ENCODE data around the gene EIF2B5.
"Not testable (repeated sequence)": the region's sequence is repeated elsewhere in the genome, so short reads cannot be mapped to it uniquely, and the experiment has no call there.

The EIF2B5 gene

GRCh38 chr3:184145751-184146270 is 10.7 kb downstream of the EIF2B5 start:
- DNase-seq (ENCODE audit: low spot score) = no peak

- no peak for DNase-seq (ENCODE audit: low spot score)
Measured at GRCh38 chr3:184148076-184148475, 12.9 kb downstream of the EIF2B5 start.

- DNase-seq (ENCODE audit: low spot score) = no peak
Measured at GRCh38 chr3:184149123-184149522, 14.0 kb downstream of the EIF2B5 start.

- DNase-seq (ENCODE audit: low spot score) = not testable (repeated sequence)
Measured at GRCh38 chr3:184149770-184150169, 14.6 kb downstream of the EIF2B5 start.

DNA sequence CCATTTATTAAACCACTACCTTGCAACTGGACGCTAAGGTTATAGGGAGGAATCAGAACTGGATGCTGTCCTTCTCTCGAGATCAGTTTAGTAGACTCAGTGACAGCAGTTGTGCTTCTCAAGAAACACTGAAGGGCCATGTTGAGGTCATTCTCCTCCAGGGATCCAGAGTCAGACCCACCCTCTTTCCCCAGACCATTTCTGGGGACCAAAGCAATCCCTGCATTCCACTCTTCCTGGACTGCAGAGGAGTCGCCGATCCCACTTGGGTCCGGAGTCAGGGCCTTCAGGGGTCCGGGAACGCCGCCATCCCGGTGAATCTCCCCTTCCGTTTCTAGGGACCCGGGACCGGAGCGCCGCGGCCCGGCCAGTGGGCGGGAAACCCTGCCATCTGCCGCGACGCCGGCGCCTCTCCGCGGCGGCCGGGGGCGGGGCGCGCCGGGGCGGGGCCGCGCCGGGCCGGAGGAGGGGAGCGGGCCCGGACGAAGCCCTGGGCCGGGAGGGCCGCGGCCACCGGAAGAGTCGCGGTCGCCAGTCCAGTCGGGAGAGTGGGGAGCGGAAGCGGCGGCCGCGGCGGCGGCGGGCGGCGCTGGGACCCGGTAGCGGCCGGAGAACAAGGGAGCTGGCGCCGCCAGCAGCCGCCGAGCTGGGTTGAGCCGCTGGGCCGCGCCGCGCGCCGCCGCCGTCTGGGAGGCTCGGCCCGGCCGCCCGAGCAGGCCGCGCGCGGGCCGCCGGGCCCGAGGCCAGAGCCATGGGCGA is 19.9 kb downstream of the EIF2B5 start, which contains the start of gene DVL3:
Gene DVL3, plus strand, starts transcription at position 493 of the 759 bp plus-strand sequence. Its CDS starts 259 bp downstream, at position 752.
- DNase-seq (ENCODE audit: low spot score) = peak; percentile 92

DNA sequence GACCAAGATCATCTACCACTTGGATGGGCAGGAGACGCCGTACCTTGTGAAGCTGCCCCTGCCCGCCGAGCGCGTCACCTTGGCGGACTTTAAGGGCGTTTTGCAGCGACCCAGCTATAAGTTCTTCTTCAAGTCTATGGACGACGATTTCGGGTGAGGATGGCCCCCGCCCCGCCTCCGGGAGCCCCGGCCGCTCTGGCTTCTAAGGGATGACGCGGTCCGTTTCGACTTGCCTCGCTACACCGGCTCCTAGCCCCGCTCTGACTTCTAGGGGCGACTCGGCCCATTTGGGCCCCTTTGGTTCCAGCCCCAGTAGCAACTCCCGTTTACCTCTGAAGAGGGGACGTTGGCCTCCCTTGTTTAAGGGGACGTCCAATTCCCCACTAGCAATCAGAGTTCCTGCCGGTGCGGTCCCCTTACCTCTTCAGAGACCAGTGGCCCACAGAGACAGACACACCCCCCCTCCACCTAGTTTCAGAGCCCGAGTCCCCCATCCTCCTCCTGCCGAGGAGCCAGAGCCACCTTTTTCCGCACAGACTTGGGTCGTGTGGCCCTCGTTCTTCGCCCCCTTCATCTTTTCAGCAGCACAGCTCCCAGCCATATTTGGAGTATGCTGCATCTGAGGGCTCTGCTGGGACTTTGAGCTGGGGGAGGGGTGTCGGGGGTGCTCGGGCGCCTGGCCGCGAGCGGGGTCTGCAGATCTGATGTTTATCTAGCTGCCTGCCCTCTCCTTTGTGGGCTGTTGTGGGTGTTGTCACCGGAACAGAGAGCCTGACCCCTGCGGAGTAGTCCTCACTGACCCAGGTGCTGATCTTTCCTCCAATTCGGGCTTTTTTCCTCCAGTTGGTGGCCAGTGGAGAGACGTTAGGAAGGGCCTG is 20.7 kb downstream of the EIF2B5 start:
- peak; percentile 61 for DNase-seq (ENCODE audit: low spot score)

DNA sequence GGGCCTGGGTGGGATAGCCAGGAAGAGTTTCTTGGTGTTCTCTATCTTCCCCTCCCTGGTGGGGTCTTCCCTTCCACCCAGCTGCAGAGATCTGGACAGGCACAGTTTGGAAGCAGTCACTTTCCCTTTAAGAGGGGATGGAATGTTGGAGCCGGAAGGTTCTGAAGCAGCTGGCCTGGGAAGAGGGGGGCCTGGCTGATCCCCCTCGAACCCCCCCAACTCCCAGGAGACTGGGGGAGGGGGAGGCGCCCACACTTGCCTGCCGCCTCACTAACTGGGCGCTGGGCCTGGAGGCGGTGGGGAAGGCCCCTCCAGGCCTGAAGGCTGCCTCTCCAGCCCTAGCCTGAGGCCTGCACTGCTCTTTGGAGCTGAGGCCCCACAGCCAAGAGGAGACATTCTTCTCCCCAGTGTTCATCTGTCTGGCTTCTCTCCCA is 21.4 kb downstream of the EIF2B5 start:
- DNase-seq (ENCODE audit: low spot score) = peak; percentile 92

- DNase-seq (ENCODE audit: low spot score) = no peak
Measured at GRCh38 chr3:184157206-184157605, 22.0 kb downstream of the EIF2B5 start.

- DNase-seq (ENCODE audit: low spot score) = no peak
Measured at GRCh38 chr3:184158404-184158803, 23.2 kb downstream of the EIF2B5 start.

GRCh38 chr3:184160456-184160855 is 25.3 kb downstream of the EIF2B5 start:
- DNase-seq (ENCODE audit: low spot score) = no peak

GRCh38 chr3:184162571-184163070 is 27.5 kb downstream of the EIF2B5 start:
- not testable (repeated sequence) for DNase-seq (ENCODE audit: low spot score)

- no peak for DNase-seq (ENCODE audit: low spot score)
Measured at GRCh38 chr3:184164648-184165330, 29.6 kb downstream of the EIF2B5 start.

GRCh38 chr3:184165543-184165942 is 30.4 kb downstream of the EIF2B5 start:
- no peak for DNase-seq (ENCODE audit: low spot score)

- no peak for DNase-seq (ENCODE audit: low spot score)
Measured at GRCh38 chr3:184166671-184167070, 31.5 kb downstream of the EIF2B5 start.

DNA sequence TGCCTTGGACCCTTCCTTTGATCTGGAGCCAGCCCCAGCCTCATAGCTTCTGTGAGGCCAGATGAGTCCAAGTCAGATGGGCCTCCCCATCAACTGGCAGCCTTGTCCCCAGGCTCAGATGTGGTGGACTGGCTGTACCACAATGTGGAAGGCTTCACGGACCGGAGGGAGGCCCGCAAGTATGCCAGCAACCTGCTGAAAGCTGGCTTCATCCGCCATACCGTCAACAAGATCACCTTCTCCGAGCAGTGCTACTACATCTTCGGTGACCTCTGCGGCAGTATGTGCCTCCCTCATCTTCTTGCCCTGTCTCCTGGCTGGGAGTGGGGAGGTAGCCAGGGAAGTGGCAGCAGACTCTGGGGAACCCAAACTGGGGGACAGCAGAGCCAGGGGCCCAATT is 32.6 kb downstream of the EIF2B5 start:
- no peak for DNase-seq (ENCODE audit: low spot score)

DNA sequence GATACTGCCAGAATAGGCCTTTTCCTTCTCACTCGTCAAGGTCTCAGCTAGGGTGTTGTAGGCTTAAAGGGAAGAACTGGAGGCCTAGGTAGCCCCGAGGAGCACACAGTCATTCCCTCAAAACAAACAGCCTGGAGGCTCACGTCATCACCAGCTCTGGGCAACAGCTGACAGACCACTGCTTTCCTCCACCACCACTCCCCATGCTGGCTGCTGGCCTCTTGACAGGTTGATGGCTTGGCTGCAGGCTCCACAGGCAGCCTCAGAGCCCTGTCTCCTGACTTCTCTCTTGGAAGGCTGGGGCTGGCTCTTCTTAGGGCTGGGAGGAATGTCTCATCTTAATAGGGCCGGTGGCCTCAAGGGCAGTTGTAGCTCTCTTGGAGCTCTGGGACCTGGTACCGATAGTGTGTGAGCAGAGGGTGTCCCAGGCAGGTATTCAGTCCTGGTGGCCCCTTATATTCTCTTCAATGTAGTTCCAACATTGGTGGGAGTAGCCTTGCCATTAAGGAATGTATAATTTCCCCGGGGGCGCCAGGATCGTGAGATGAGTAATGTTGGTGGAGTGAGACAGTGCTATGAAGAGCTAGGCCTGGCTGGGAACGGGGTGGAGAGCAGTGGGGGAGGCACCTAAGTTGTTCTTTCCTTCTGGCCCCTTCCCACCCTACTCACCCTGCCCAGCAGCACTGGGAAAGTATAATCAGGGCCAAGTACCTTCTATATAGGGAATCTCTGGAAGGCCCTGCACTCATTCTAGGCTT is 33.4 kb downstream of the EIF2B5 start:
- DNase-seq (ENCODE audit: low spot score) = no peak

DNA sequence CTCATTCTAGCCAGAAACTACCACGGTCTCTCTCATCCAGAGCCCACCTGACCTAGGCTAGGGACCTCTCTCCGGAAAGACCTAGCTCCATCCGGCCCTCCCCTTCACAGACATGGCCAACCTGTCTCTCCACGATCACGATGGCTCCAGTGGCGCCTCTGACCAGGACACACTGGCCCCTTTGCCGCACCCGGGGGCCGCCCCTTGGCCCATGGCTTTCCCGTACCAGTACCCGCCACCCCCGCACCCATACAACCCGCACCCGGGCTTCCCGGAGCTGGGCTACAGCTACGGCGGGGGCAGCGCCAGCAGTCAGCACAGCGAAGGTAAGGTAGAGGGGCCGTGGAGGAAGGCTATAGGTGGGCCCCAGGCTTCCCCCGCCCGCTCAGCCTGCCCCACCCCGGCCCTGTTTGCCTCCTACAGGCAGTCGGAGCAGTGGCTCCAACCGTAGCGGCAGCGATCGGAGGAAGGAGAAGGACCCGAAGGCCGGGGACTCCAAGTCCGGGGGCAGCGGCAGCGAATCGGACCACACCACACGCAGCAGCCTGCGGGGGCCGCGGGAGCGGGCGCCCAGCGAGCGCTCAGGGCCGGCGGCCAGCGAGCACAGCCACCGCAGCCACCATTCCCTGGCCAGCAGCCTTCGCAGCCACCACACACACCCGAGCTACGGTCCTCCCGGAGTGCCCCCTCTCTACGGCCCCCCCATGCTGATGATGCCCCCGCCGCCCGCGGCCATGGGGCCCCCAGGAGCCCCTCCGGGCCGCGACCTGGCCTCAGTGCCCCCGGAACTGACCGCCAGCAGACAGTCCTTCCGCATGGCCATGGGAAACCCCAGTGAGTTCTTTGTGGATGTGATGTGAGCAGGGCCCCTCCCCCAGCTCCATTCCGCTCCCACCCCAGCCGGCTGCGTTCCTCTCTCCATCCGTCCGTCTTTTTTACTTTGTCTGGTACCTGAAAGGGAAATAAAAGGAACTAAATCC is 35.0 kb downstream of the EIF2B5 start:
- DNase-seq (ENCODE audit: low spot score) = no peak

- no peak for DNase-seq (ENCODE audit: low spot score)
Measured at GRCh38 chr3:184171562-184171961, 36.4 kb downstream of the EIF2B5 start.

DNA sequence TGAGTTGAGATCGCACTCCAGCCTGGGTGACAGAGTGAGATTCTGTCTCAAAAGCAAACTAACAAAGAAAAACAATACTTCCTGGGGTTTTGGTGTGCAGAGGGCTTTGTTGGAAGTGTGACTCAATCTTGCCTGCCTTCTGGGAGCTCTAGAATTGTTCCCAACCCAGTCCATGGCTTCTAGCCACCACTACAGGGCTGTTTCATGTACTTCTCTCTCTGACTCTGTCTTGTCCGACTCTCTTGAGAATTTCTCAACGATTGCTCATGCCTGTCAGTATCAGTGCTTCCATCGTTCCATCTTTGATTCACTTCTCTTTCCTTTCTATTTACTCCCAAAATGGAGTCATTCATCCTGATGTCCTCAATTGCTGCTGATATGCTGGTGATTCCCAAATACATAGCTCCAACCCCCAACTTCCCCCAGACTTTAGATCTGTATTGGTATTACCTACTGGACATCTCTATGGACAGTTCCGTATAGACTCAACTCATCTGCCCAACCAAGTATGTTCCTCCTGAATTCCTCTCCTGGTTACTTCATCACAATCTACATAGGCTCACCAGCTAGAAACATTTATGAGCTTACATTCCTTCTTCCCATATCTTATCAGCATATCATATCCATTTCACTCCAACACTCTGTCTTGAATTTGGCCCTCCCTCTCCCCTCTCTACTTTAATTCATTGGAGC is 37.7 kb downstream of the EIF2B5 start:
- no peak for DNase-seq (ENCODE audit: low spot score)
